Measurements from ENCODE around the gene TUBB.
"Not testable (repeated sequence)": the region's sequence is repeated elsewhere in the genome, so short reads cannot be mapped to it uniquely, and the experiment has no call there.

The TUBB gene

GRCh38 chr6:30687659-30688431, 32.3 kb upstream of the TUBB start:
- DNase-seq, result no peak

- DNase-seq, result peak; percentile 17
These were observed 31.6 kb upstream of the TUBB start for GRCh38 chr6:30688569-30688968.

- DNase-seq, result no peak
These were observed 30.9 kb upstream of the TUBB start for GRCh38 chr6:30689022-30689865.

- DNase-seq, result no peak
These were observed 30.2 kb upstream of the TUBB start for GRCh38 chr6:30689985-30690384.

- peak; percentile 95 for DNase-seq
These were observed 29.5 kb upstream of the TUBB start, which contains the start of gene NRM for GRCh38 chr6:30690403-30691207. Gene NRM, minus strand, starts transcription at chr6:30690984. Its CDS starts 10 bp downstream, at chr6:30690974.

GRCh38 chr6:30691208-30691847, 28.8 kb upstream of the TUBB start:
- DNase-seq, result peak; percentile 76

- DNase-seq, result no peak
These were observed 23.7 kb upstream of the TUBB start for GRCh38 chr6:30696432-30696831.

- no peak for DNase-seq
These were observed 19.8 kb upstream of the TUBB start for GRCh38 chr6:30700340-30700739.

GRCh38 chr6:30703011-30703410, 17.1 kb upstream of the TUBB start:
- DNase-seq, result no peak

- no peak for DNase-seq
These were observed 16.3 kb upstream of the TUBB start for GRCh38 chr6:30703821-30704220.

- DNase-seq, result no peak
These were observed 14.5 kb upstream of the TUBB start for GRCh38 chr6:30705620-30706019.

GRCh38 chr6:30707281-30707850, 12.8 kb upstream of the TUBB start:
- DNase-seq, result peak; percentile 94

- no peak for DNase-seq
These were observed 10.9 kb upstream of the TUBB start for GRCh38 chr6:30709101-30709868.

- DNase-seq, result no peak
These were observed 8.3 kb upstream of the TUBB start for GRCh38 chr6:30711758-30712380.

- no peak for DNase-seq
These were observed 7.7 kb upstream of the TUBB start for GRCh38 chr6:30712441-30712945.

GRCh38 chr6:30714263-30714662, 5.9 kb upstream of the TUBB start:
- DNase-seq, result no peak

- no peak for DNase-seq
These were observed 3.3 kb upstream of the TUBB start for GRCh38 chr6:30716879-30717128.

- DNase-seq, result peak; percentile 100
These were observed 2.9 kb upstream of the TUBB start, which contains the start of gene MDC1 for GRCh38 chr6:30717129-30717844. Gene MDC1, minus strand, starts transcription at chr6:30717281. Its CDS starts 2,106 bp downstream, at chr6:30715175.

- not testable (repeated sequence) for DNase-seq
These were observed 2.1 kb upstream of the TUBB start for GRCh38 chr6:30717845-30718720.

All from NCI-H69 (cell line).